Left kidney (tissue), 2 donors: ENCODE results near the gene MCF2. TPM values are rescaled to one million over a fixed set of nuclear protein-coding genes. Genes with fewer than 3 reads are reported as not detected.

Experiments
- DNase-seq: peaks from one replicate; pipeline ENCODE4 v3.0.0-alpha.2; 2013
- polyA plus RNA-seq: library from polyadenylated mRNA; unstranded; fragments of 120-200 nt; gene quantifications from one replicate; pipeline ENCODE4 v1.2.1, GENCODE V29; 2013; ENCODE audit not compliant: insufficient read length

The MCF2 gene
- polyA plus RNA-seq, 1 donor = 1.3 TPM

DNA sequence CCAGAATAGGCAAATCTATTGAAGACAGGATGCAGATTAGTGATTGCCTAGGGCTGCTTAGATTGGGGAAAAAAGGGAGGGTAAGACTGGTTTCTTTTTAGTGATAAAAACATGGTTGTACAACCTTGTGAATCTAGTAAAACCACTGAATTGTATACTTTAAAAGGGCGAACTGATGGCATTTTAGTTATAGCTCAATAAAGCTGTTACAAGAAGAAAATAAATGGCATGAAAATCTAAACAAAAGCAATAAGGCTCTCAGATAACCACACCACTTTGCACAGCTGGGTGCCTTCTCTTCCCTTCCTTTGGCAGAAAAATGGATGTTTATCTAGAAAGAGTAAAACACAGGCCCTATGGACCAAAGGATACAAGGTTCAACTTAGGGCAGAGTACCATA, 107.9 kb downstream of the MCF2 start:
- no peak for DNase-seq

DNA sequence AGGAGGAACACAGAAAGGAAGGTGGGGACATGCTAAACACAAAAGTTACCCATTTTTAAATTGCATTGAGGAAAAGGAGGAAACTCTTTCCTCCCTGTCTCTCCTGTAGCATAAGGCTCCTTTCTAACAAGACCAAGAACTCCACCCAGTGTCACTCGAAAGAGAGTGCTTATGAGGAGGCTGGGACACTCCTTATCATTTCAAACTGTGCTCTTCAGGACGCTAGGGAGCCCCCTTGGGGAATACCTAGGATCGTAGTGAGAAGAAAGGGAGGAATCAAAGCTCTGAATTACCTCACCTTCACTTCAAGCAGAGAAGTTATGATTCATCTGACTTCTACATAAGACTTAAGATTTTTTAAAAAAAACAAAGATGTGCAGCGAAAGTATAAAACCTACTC, 111.9 kb downstream of the MCF2 start:
- no peak for DNase-seq

DNA sequence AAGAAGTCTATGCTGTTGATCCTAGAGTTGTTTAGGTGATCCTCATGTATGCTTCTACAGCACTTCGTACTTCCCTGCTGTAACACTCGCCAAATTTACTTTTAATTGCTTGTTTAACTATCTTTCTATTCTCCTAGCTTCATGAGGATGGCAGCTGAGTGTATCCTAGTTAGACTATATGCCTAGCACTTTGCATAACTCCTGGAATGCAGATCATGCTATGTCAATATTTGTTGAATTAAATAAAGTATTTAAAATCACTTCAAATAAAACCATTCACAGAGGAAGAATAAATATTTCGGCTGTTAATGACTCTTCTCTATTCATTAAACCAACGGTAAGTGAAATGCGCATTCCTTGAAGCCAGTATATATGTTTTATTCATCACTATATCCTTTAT, 122.4 kb downstream of the MCF2 start:
- no peak for DNase-seq

DNA sequence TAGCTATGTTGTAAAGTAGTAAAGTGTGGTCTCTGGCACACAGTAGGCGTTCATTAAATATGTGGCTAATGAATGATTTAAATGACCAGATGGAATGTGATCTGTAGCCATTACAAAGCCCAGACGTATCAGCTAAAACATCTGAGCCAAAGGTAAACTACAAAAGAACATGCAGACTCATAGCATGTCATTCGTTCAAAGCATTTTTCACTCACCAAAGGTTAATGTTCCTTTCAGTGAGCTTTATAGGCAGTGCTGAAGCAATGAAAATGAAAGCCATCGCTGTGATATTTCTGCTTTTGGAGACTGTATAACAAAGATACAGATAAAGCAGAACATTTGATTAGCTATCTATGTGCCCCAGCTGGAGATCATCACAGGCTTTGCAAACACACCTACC, 126.9 kb downstream of the MCF2 start:
- DNase-seq = no peak

DNA sequence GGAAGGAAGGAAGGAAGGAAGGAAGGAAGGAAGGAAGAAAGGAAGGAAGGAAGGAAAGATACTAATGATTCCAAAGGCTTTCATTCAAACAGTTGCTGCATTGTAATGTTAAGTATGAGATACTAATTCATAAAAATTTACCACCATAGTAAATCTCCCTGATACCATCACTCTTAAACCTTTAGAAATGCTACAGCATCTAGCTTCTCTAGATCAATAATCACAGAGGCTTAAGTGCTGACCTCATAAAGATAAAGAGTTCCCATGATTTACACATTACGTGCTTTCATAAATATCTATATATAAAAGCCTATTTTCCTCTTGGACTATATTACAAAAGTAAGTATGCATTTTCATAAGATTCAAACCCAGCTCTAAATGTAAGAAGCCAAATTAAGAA, 141.0 kb downstream of the MCF2 start:
- no peak for DNase-seq

DNA sequence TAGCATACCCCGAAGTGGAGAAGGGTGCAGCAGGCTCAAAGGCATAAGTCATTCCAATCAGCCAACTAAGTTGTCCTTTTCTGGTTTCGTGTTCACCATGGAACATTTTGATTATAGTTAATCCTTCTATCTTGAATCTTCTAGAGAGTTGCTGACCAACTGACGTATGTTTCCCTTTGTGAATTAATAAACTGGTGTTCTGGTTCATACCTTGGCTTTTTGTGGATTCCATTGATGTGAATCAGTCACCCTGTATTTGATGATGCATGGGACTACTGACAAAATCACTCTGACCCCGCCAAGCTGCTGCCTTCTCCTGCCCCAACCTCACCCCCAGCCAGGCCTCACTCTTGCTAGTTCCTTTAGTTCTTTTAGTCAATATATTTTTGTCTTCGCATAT, 144.7 kb downstream of the MCF2 start:
- no peak for DNase-seq

DNA sequence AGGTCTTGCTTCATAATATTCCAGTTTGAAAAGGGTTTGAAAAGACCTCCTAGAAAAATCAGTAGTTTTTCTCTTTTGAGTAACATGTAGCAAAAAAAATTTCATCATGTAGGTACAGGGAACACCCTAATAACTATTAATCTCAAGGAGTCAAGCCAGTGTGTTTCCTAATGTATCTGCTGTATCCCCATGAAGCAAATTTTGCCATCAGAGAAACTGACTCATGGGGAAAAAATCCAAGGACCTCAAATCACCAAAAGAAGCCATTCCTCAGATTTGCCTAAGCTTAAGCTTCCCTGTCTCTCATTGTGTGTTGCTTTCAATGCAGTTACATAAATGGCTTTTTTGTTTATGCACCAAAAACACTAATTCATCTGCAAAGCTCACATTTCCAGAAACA, 147.7 kb downstream of the MCF2 start:
- no peak for DNase-seq

DNA sequence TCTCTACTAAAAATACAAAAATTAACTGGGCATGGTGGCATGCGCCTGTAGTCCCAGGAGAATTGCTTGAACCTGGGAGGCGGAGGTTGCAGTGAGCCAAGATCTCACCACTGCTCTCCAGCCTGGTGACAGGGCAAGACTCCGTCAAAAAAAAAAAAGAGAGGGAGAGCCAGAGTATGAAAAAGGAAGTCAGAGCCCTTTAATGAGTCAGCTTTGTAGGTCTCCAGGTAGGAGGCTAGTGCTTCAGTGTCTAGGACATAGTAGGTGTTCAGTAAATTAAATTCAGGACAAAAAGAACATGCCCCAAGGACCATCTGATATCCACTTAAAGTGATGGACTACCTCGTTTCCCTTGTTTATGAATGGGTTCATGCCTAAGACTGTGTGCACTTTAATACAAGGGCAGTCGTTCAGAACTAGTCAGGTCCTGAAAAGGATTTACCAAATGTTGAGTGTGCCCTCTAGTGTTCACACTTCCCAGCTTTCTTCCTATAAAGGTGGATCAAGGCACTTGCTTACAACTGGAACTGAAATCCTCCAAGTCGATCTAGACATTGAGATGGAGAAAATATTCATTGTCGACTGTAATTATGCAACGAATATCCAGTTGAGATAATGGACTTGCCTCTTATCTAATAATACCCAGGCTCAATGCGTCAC, 148.5 kb downstream of the MCF2 start:
- DNase-seq = peak; percentile 68

DNA sequence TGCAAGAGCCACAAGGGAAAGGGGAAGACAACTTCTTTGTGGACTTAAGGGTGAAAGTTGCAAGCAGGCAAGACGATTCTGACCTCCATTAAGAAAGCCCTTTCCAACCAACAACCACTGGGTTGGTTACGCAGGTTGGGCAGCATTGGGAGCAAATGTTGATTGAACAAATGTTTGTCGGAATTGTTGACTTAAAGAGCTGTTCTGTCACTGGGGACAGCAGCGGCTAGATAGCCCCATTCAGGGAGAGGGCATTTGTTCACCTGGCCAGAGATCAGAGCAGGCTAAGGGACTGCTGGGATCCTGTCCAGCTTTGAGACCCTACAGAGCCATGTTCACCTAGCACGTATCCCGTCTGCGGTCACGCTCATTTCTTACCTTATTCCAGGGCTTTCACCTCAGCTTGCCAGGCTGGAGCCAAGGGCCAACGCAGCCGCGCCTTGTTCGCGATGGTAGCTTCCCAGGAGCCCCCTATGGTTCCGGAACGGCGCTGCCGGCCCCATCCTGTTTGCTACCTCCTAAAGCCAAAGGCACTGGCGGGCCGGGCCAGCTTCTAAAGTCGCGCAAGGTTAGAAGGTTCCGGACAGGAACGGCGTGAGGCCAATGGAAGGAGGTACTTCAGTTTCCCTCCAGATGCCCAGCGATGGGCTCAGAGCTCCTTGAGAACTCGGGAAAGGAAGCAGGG, 152.8 kb downstream of the MCF2 start:
- DNase-seq = no peak

DNA sequence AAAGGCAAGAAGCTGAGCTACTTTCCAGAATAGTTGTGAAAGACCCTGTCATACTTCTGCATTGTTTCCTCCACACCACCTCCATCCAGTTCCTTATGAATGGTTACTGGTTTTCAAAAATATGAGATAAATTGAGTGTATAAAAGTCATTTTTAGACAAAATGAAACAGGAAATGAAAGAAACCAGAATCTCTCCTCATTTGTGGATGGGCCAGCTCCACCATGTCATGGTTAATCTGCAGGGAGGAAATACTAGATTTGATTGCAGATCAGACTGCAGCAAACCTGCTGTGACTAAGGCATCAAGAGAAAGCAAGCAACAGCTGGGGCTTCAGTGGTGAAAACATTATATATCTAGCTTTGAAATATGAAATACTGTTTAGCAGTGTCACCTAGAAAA, 153.6 kb downstream of the MCF2 start:
- no peak for DNase-seq

DNA sequence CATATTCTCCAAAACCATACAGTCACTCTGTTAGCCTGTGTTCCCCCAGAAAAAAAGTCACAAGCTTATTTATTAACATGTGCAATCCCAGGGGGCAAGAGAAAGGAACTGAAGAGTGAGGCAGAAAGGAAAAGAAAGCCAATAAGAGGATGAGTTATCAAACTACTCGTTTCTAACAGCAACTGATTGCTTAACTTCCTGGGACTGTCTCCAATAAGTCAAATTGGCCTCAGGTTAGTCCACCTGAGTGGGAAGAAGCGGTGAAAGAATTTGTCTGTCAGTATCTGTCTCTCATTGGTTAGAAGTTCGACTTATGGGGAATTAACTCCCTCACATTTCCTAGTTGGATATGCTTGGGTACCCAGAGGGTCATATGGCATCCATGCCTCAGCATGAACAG, 163.4 kb downstream of the MCF2 start:
- DNase-seq = no peak

DNA sequence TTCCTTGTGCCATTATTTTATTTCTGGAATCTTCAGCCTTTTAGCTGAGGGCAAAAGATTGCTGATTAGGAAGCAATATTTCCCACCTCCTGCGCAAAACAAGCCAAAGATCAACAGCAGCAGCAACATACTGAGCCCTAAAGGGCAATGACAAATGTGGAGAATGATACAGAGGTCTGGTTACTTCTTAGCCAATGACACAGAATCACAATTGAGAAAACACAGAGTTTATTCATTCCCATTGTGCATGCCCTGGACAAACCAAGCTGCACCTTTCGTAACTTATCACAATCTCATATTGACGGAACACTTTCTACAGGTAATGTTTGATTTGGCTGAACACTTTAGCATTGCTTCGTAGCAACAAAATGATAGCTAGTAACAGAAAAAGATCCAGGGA, 164.0 kb downstream of the MCF2 start:
- DNase-seq = no peak

DNA sequence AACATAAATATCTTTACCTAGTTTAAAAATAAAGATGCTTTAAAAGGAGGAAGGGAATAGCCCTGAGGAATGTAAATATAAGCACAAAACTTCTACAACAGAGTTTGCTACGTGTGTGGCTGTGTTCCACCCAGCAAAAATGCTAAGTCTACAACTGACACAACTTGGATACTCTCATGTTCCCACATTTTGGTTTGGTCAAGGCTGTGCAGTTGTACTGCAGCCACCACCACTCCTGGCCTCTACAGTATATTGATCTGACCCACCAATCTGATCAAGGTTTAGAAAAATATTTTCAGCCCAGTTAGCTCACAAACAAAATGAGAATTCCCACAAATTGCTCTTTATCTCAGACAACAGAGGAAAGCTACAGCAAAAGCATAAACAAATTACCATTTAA, 165.3 kb downstream of the MCF2 start:
- DNase-seq = no peak

DNA sequence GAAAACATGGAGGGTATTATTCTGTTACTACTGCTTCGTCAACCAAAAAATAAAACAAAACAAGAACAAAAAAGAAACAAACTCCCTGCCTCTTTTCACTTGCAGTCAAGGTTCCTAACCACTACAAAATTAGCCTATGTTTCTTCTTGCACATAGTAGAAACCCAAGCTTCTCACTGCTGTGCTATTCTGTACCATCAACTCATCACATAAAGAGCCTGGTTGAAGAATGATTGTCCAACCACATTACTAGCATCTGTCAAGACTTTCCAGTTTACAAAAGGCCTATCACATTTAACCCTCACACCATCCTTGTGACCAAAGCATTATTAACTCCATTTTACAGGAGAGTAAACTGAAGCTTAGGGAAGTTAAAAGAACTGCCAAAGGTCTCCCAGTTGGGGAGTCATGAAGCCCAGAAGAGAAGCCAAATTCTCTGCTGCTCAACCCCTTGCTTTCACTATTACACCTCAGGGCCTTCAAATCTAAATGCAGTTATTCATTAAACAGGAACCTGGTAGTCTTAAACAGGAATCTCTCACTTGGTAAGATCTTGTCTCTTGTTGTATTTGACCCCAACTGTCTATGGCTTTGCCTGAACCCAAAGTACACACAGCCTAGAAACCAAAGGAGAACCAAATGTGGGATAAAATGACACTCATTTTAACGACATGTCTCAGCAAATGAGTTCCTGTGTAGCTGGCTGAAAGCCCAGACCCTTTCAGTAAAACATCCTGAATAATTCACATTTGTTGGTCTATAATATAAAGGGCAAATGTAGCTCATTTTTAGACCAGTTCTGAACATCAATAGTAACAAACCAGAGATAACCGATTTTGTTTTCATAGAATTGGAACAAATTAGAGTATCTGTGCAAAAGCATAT, 168.8 kb downstream of the MCF2 start:
- DNase-seq = peak; percentile 15

DNA sequence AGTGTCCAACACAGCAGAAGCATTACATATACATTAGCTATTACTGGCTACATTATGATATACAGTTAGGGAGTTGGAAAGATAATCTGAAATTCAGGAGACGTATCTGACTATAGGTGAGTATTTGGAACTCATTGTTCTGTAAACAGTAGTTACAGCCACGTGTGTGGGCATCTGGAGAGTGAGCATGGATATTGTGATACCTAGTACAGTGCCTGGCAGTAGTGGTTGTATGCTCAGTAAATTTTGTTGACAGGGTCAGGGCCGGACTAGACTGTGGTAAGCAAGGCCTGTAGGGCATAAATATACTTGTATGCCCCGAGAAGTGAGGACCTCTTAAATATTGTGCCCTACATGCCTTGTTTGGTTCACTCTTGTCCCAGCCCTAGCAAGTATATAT, 174.5 kb downstream of the MCF2 start:
- DNase-seq = no peak

DNA sequence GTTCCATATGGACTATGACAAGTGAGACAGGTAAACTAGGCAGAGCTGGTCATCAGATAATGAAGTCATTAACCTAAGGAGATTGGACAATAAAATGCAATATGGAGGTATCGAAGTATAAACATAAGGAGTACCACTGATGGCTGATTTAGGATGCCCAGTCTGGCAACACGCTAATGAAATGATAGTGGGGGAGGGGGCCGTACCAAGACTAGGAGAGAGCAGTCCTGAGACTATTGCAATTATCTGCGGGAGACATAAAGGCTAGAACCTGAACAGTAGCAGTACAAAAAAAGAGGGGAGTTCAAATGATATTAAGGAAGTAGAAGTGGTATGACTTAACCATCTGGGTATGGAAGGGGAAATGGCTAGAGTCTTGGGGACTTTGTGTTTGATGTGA, 175.1 kb downstream of the MCF2 start:
- DNase-seq = no peak

Other genes with a start within 250 kb of the MCF2 start
- not detected for gene F9, start 177.4 kb downstream of the MCF2 start, polyA plus RNA-seq
- gene ATP11C, start 224.9 kb upstream of the MCF2 start, polyA plus RNA-seq = 44.2 TPM